Forelimb muscle (tissue), 1 donor: Measurements from ENCODE around the gene ANKRD34A. TPM values are rescaled to one million over a fixed set of nuclear protein-coding genes. Genes with fewer than 3 reads are reported as not detected.
A peak's percentile ranks its signal among the peaks of the same experiment; 100 is the strongest.

ENCODE experiments used
- DNase-seq: peaks from one replicate; pipeline ENCODE4 v3.0.0-alpha.2; 2013; ENCODE audit warnings: low read depth
- polyA plus RNA-seq: library from polyadenylated mRNA; unstranded; fragments of 120-200 nt; gene quantifications from one replicate; pipeline ENCODE4 v1.2.1, GENCODE V29; 2013; ENCODE audit not compliant: insufficient read length

The ANKRD34A gene
- polyA plus RNA-seq, 1 donor = 0.95 TPM

GRCh38 chr1:145990249-145990855 is 26.0 kb upstream of the ANKRD34A start:
- no peak for DNase-seq

GRCh38 chr1:145988773-145989172 is 24.4 kb upstream of the ANKRD34A start:
- no peak for DNase-seq

GRCh38 chr1:145987926-145988325 is 23.6 kb upstream of the ANKRD34A start:
- DNase-seq = no peak

DNA sequence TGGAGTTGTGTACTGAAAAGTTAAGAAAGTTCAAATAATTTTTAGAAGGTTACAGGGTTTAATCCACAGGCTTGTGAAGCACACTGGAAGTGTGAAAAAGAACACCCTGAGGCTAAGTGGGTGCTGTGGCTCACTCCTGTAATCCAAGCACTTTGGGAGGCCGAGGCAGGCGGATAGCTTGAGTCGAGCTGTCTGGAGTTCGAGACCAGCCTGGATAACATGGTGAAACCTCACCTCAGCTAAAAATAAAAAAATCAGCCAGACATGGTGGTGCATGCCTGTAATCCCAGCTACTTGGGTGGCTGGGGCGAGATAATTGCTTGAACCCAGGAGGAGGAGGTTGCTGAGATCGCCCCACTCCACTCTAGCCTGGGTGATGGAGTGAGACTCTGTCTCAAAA is 22.2 kb upstream of the ANKRD34A start:
- DNase-seq = no peak

GRCh38 chr1:145985502-145986439 is 21.4 kb upstream of the ANKRD34A start:
- DNase-seq = no peak

- no peak for DNase-seq
Measured at GRCh38 chr1:145985129-145985501, 20.7 kb upstream of the ANKRD34A start.

- DNase-seq = no peak
Measured at GRCh38 chr1:145983960-145984830, 19.8 kb upstream of the ANKRD34A start.

GRCh38 chr1:145983206-145983675 is 18.9 kb upstream of the ANKRD34A start:
- DNase-seq = no peak

DNA sequence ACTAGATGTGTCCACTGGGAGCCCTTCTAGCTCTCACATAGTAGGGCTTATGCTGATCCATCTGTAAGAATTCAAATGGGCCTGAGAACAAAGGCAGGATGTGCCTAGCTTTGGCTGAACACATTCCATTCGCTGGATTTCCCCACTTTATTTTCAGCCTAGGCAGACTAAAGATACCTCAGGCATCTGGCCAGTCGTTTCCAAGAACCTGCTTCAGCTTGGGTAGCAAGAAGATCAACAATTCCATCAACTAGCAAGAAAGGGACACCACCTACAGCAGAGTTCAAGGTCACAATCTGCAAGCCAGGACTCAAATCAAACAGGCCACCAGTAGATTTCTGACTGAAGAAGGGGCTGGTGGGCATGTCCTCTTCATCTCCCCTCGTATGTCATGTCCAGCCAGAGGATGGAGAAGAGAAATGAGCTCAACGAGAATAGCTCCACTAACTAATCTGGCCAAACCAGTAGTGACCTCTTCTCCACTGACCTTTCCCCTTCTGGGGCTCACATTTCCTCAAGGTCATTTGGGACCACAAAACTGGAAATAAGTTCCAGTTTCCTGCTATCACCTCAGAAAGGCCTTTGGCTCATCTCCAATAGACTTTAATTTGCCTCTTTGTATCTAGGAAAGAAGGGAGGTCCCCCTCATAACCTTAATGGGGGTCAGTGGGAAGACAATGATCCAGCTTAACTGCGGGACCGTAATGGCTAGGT is 17.8 kb upstream of the ANKRD34A start:
- no peak for DNase-seq

- no peak for DNase-seq
Measured at GRCh38 chr1:145980457-145980994, 16.2 kb upstream of the ANKRD34A start.

DNA sequence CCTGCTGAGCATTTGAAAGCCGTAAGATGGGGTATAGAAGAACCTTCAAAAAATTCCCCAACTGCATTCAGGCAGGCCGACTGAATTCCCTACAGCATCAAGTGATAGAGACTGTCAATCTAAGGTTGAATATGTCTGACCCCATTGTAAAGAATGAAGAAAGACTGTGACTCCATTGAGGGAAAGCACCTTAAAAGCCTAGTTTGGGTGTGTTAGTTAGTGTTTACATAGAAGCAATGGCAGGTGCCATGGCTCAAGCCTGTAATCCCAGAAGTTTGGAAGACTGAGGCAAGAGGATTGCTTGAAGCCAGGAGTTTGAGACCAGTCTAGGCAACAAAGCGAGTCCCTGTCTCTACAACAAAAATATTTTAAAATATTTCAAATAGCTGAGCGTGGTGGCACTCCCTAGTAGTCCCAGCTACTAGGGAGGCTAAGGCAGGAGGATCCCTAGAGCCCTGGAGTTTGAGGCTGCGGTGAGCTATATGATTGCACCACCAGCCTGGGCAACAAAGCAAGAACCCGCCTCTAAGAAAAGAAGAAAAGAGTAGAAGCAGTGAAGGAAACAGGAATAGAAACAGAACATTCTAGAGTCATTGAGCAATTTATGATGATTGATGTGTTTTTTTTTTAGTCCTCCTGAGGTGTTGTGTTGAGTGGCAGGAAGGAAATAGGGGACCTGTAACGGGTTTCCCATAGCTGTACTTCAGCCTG is 15.5 kb upstream of the ANKRD34A start:
- no peak for DNase-seq

- peak; percentile 99 for DNase-seq
Measured at GRCh38 chr1:145978854-145979745, 14.7 kb upstream of the ANKRD34A start.

DNA sequence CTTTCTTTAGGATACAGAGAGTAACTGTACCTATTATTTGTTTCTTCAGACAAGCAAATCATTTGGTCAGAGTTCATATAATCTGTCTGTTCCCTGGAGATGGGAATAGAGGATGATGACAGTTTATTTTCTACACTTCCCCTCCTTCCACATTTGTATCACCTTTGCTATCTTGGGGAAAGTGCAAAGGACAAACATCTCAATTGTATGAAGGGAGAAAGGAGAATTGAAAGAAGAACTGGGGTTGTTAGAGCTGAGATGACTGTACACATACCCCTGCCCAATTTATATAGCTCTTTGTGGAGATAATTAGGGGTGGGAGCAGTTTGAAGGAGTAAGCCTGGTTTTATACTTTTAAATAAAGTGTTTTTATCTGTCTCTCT is 14.1 kb upstream of the ANKRD34A start:
- no peak for DNase-seq

DNA sequence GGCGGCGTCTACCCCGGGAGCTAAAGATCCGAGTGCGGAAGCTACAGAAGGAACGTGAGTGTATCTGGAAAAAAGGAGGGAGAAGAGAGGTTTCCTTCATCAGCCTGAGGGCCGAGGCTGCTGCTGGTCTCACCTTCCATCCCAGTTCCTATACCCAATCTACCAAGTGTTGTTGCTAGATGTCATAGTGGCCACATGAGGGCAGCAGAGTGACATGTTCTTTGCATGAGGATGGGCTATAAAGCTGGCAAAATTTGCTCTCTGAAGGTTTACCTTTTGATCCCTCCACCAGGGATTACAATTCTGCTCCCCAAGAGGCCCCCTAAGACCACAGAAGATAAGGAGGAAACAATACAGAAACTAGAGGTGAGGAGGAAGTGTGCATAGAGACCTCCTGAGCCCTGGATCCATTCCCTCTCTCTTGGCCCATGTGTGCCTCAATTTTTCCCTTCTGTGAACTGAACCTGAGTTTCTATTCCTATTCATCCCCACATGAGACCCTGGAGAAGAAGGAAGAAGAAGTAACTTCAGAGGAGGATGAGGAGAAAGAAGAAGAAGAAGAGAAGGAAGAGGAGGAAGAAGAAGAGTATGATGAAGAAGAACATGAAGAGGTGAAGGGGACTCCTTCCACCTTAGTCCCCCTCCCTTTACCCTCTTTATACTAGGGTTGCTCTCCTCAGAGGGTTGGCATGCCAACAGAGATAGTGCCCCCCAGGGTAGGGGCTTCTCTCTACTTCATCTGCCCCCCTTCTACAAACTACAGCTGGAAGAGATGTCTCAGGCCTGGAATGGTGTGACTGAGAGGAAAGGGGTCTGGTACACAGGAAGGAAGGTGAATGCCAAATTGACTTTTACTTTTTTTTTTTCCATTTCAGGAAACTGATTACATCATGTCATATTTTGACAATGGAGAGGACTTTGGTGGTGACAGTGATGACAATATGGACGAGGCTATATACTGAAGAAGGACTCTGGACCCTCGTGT is 13.4 kb upstream of the ANKRD34A start:
- DNase-seq = peak; percentile 86

DNA sequence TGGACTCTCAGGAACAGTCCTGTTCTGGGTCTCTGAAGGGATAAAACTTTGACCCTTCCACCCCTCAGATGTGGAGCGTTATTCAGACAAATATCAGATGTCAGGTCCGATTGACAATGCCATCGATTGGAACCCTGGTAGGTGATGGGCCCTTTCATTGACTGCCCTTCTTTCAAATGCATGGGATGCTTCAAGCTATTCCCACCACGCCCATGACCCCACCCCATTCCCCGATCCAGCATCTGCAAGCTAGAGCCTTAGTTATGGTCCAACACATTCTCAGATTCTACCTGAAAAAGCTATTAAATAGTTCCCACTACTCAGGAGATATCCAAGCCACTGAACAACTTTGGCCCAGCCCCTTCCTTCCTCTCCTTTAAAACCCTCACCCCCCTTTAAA is 12.6 kb upstream of the ANKRD34A start:
- DNase-seq = no peak

DNA sequence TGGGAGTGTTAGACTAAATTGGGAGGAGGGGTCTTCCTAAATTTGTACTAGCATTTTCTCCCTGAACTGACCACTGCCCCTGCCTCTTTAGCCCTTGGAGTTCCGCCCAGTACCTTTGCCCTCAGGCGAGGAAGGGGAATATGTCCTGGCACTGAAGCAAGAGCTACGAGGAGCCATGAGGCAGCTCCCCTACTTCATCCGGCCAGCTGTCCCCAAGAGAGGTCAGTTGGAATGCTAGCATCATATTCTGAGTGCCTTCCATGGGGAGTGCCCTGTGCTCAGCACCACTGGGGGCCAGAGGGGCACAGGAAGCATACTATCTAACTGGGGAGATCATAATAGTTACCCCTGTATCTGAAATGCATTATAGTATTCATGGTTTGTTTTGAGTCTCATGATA is 10.8 kb upstream of the ANKRD34A start:
- no peak for DNase-seq

GRCh38 chr1:145974721-145975120 is 10.3 kb upstream of the ANKRD34A start:
- DNase-seq = no peak

DNA sequence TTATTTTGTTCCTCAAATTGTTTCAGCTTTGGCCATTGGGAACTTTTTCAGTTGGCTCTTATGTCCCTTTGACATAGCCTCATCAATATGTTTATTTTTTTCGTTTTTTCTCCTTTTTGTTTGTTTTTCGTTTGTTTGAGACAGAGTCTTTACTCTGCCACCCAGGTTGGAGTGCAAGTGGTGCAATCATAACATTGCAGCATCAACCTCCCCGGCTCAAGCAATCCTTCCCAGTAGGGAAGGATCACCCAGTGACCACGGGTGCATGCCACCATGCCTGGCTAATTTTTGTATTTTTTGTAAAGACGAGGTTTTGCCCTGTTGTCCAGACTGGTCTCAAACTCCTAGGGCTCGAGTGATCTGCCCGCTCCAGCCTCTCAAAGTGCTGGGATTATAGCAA is 8.2 kb upstream of the ANKRD34A start:
- no peak for DNase-seq
